Cardiac fibroblast (primary cell): ENCODE data around the gene ANXA4.
"Not testable (repeated sequence)": the region's sequence is repeated elsewhere in the genome, so short reads cannot be mapped to it uniquely, and the experiment has no call there.

ENCODE experiments used
- DNase-seq, 2 donors: peaks; one replicate each; pipeline versions ENCODE4 v3.0.0 to v3.0.0-alpha.2; 2010; ENCODE audit warnings: low read depth in 2 of 2
- H3K4me3 ChIP-seq, 2 donors: replicated peaks in 1 of 2; 1 replicate in 1 of 2; 2 replicates in 1 of 2; pipeline ENCODE4 v1.5.1; 2011; ENCODE audit warnings: low read depth in 2 of 2, low read length in 2 of 2, mild to moderate bottlenecking in 2 of 2, moderate library complexity in 1 of 2
- CTCF ChIP-seq: IDR thresholded peaks from one replicate; pipeline ENCODE4 v1.5.1; 2011; ENCODE audit warnings: low read depth, mild to moderate bottlenecking, low read length, inconsistent platforms

The ANXA4 gene

DNA sequence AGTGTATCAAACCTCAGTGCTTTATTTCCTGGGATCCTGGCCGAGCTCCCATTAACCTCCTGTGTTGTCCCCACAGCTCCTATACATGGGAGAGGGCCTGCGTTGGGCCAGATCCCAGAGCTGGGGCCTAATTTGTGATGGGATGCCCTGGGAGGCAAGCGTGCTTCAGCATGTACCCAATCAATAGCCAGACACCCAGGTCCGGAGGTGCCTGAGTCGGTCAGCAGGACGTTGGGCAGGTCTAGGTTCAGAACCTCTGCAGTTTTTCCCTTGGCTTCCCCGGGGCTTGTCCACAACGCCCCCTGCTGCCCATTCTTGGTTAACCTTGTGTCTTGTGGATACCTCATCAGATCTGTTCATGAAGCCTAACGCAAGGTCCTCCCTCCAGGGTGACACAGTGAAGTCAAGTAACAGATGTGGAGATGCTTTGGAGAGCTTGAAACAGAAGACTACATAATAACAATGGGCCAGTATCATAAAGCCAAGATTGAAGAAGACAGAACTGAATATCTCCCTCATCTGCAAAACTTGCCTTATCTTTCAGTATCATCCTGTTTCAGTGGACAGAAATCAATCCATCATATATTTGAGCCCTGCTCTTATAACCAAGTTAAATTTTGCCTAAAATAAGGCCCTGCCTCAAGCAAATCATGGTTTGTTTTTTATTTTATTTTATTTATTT is 27.3 kb upstream of the ANXA4 start:
- peak; percentile 89 to 91 for DNase-seq
- H3K4me3 ChIP-seq: not testable (repeated sequence)

GRCh38 chr2:69715964-69716363 is 26.0 kb upstream of the ANXA4 start:
- H3K4me3 ChIP-seq: no peak overlapping the region
- DNase-seq: peak in 1 of 2 donors; percentile 76
- no peak for TF ChIP-seq CTCF

More for the DNA sequence above, 27.3 kb upstream of the ANXA4 start:
- TF ChIP-seq CTCF: peak; percentile 83

DNA sequence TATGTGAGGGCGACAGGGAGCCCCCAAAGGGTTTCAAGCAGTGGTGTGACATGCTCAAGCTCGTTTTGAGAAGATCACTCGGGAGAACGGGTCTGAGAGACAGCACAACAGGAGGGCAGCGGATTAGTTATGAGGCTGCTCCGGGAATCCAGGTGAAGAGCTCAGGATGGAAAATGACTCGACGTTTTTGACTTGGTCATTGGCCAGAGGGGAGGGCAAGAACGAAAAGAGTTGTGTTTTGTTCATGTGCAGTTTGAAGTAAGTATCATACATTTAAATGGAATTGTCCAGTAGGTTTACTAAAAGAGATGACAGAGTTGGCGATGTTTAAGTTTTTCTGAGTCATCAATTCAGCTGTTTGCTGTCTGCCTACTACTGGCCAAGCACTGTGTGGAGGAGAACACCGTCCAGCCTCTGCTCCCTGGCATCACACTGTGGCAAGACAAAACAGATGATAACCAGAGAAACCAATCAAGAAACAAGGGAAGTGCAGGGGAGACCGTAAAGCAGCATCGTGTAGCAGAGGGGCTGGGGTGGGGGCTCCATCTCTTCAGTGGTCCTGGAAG is 25.3 kb upstream of the ANXA4 start:
- H3K4me3 ChIP-seq: no peak overlapping the region
- DNase-seq: peak; percentile 50 to 55
- no peak for TF ChIP-seq CTCF

DNA sequence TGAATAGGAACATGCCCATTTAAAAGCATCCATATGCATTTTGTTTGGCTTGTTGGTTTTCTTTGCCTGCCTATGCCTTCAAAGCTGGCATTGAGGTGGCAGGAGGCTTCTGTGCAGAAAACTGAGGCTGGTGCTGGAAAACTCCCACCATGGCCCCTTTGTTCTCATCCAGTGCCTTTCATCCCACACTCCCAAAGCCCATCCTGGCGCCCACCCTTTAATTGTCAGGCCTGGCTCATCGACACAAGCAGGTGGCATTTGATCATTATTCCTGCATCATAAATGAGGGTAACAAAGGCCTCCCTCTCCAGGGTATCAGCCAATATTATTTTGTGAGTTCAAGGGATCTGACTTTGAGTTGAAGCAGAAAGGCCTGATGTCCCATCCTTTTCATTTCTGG is 24.7 kb upstream of the ANXA4 start:
- no peak overlapping the region for H3K4me3 ChIP-seq
- DNase-seq: no peak
- TF ChIP-seq CTCF: no peak

- H3K4me3 ChIP-seq: no peak overlapping the region
- no peak for TF ChIP-seq CTCF
- DNase-seq: no peak
Measured at GRCh38 chr2:69717861-69718273, 24.1 kb upstream of the ANXA4 start.

GRCh38 chr2:69718338-69718965 is 23.5 kb upstream of the ANXA4 start:
- DNase-seq: no peak
- no peak for TF ChIP-seq CTCF

More at GRCh38 chr2:69718338-69718965, 23.5 kb upstream of the ANXA4 start:
- H3K4me3 ChIP-seq: no peak overlapping the region
